Measurements from ENCODE around the gene ABCD1. TPM values are rescaled to one million over a fixed set of nuclear protein-coding genes. Genes with fewer than 3 reads are reported as not detected.

Gene ABCD1
- total and polyA plus RNA-seq, 4 donors: 4.0 to 10.8 (median 7.6) TPM

DNA sequence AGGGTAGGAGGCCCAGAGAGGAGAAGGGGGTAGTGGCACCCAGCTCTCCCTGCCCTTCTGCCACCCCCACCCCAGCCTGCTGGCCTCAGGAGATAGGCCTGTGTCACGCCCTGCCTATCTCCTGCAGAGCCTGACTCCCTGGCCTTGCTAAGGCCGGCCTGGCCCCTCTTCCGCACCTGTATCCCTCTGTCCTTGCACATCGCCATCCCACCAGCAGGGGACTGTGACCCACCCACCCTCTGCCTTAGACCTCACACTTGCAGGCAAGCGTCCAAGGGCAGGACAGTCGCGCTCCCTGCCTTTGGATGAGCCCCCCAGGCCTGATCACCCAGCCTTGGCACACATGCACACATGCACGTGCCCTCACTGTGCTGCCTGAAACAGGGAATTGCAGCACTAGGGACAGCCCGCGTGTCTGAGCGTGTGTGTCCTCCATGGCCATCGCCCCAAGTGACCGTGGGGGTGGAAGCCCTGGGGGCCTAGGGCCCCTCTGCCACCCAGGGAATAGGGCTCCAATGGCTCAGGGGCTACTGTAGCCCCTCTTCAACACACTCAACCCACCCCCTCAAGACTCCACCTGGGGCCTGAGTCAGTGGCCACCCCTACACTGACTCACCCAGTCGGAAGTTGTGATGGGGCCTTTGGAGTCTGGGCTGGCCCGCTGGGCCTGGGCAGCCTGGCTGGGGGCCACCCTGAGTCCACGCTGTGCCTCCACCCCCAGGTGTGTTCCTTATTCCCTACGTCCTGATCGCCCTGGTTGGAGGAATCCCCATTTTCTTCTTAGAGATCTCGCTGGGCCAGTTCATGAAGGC, 34.8 kb upstream of the ABCD1 start:
- Histone ChIP-seq H3K4me1 (ENCODE audit: control insufficient read depth in 4 of 4, insufficient read depth in 4 of 4, low read length in 3 of 4) (peaks cover 0 to 2% (median 0%) of the 10 kb centered on the region in 4 donors), H3K9me3 (ENCODE audit: control insufficient read depth in 4 of 4, low read length in 3 of 4) (no peaks in the 10 kb centered on the region), H3K27ac (ENCODE audit: low read depth in 1 of 2, low read length in 2 of 2) (no peak overlapping the region), H3K9ac (ENCODE audit: low read depth in 1 of 2, low read length in 2 of 2) (no peak overlapping the region), H3K27me3 (ENCODE audit: control insufficient read depth in 4 of 4, insufficient read depth in 4 of 4, low read length in 3 of 4) (peaks cover 0 to 5% (median 0%) of the 10 kb centered on the region in 4 donors), H3K36me3 (ENCODE audit: control insufficient read depth in 4 of 4, insufficient read depth in 3 of 4, low read depth in 1 of 4, low read length in 3 of 4) (no peaks in the 10 kb centered on the region), H3K4me3 (ENCODE audit: low read depth in 1 of 3, low read length in 3 of 3) (no peak overlapping the region)
- DNase-seq (ENCODE audit: low spot score): peak; percentile 61
- TF ChIP-seq RXRA (IDR thresholded peaks at IDR 0.05): no peak
- no peak for TF ChIP-seq RAD21 (IDR thresholded peaks at IDR 0.05)
- no peak for TF ChIP-seq HNF4G (IDR thresholded peaks at IDR 0.05)
- no peak for TF ChIP-seq GABPA (IDR thresholded peaks at IDR 0.05 in 1 of 2, conservative IDR thresholded peaks at IDR 0.05 in 1 of 2)
- no peak for TF ChIP-seq SP1 (IDR thresholded peaks at IDR 0.05)
- TF ChIP-seq, protein P1, sequence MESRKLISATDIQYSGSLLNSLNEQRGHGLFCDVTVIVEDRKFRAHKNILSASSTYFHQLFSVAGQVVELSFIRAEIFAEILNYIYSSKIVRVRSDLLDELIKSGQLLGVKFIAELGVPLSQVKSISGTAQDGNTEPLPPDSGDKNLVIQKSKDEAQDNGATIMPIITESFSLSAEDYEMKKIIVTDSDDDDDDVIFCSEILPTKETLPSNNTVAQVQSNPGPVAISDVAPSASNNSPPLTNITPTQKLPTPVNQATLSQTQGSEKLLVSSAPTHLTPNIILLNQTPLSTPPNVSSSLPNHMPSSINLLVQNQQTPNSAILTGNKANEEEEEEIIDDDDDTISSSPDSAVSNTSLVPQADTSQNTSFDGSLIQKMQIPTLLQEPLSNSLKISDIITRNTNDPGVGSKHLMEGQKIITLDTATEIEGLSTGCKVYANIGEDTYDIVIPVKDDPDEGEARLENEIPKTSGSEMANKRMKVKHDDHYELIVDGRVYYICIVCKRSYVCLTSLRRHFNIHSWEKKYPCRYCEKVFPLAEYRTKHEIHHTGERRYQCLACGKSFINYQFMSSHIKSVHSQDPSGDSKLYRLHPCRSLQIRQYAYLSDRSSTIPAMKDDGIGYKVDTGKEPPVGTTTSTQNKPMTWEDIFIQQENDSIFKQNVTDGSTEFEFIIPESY (IDR thresholded peaks at IDR 0.05): no peak
- no peak for TF ChIP-seq TAF1 (conservative IDR thresholded peaks at IDR 0.05)
- TF ChIP-seq NR2F2 (IDR thresholded peaks at IDR 0.05): no peak
- no peak for TF ChIP-seq JUND (IDR thresholded peaks at IDR 0.05)
- TF ChIP-seq, protein P2, sequence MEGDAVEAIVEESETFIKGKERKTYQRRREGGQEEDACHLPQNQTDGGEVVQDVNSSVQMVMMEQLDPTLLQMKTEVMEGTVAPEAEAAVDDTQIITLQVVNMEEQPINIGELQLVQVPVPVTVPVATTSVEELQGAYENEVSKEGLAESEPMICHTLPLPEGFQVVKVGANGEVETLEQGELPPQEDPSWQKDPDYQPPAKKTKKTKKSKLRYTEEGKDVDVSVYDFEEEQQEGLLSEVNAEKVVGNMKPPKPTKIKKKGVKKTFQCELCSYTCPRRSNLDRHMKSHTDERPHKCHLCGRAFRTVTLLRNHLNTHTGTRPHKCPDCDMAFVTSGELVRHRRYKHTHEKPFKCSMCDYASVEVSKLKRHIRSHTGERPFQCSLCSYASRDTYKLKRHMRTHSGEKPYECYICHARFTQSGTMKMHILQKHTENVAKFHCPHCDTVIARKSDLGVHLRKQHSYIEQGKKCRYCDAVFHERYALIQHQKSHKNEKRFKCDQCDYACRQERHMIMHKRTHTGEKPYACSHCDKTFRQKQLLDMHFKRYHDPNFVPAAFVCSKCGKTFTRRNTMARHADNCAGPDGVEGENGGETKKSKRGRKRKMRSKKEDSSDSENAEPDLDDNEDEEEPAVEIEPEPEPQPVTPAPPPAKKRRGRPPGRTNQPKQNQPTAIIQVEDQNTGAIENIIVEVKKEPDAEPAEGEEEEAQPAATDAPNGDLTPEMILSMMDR (IDR thresholded peaks at IDR 0.05; ENCODE audit: low read depth, low read length, missing input control): no peak
- 92% methylated on average over 19 of the region's 19 CpGs for WGBS

GRCh38 chrX:153690466-153690865, 34.2 kb upstream of the ABCD1 start:
- H3K9me3 ChIP-seq (ENCODE audit: control insufficient read depth in 4 of 4, low read length in 3 of 4): no peaks in the 10 kb centered on the region
- peaks cover 0 to 2% (median 0%) of the 10 kb centered on the region in 4 donors for H3K4me1 ChIP-seq (ENCODE audit: control insufficient read depth in 4 of 4, insufficient read depth in 4 of 4, low read length in 3 of 4)
- no peak for TF ChIP-seq NR2F2 (IDR thresholded peaks at IDR 0.05)
- TF ChIP-seq ATF3 (IDR thresholded peaks at IDR 0.05): no peak
- no peak for TF ChIP-seq FOXA2 (IDR thresholded peaks at IDR 0.05)
- no peak for TF ChIP-seq TAF1 (conservative IDR thresholded peaks at IDR 0.05)
- TF ChIP-seq, protein P3, sequence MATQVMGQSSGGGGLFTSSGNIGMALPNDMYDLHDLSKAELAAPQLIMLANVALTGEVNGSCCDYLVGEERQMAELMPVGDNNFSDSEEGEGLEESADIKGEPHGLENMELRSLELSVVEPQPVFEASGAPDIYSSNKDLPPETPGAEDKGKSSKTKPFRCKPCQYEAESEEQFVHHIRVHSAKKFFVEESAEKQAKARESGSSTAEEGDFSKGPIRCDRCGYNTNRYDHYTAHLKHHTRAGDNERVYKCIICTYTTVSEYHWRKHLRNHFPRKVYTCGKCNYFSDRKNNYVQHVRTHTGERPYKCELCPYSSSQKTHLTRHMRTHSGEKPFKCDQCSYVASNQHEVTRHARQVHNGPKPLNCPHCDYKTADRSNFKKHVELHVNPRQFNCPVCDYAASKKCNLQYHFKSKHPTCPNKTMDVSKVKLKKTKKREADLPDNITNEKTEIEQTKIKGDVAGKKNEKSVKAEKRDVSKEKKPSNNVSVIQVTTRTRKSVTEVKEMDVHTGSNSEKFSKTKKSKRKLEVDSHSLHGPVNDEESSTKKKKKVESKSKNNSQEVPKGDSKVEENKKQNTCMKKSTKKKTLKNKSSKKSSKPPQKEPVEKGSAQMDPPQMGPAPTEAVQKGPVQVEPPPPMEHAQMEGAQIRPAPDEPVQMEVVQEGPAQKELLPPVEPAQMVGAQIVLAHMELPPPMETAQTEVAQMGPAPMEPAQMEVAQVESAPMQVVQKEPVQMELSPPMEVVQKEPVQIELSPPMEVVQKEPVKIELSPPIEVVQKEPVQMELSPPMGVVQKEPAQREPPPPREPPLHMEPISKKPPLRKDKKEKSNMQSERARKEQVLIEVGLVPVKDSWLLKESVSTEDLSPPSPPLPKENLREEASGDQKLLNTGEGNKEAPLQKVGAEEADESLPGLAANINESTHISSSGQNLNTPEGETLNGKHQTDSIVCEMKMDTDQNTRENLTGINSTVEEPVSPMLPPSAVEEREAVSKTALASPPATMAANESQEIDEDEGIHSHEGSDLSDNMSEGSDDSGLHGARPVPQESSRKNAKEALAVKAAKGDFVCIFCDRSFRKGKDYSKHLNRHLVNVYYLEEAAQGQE (IDR thresholded peaks at IDR 0.05): no peak
- no peak for TF ChIP-seq GABPA (IDR thresholded peaks at IDR 0.05 in 1 of 2, conservative IDR thresholded peaks at IDR 0.05 in 1 of 2)
- no peak for TF ChIP-seq RAD21 (IDR thresholded peaks at IDR 0.05)
- TF ChIP-seq, protein P1 (IDR thresholded peaks at IDR 0.05): no peak
- TF ChIP-seq HNF4G (IDR thresholded peaks at IDR 0.05): no peak
- no peak for TF ChIP-seq SP1 (IDR thresholded peaks at IDR 0.05)
- TF ChIP-seq JUND (IDR thresholded peaks at IDR 0.05): no peak
- TF ChIP-seq, protein P2 (IDR thresholded peaks at IDR 0.05; ENCODE audit: low read depth, low read length, missing input control): no peak
- TF ChIP-seq FOXA1 (IDR thresholded peaks at IDR 0.05): no peak
- H3K9ac ChIP-seq (ENCODE audit: low read depth in 1 of 2, low read length in 2 of 2): no peak overlapping the region
- peaks cover 0 to 4% (median 0%) of the 10 kb centered on the region in 4 donors for H3K27me3 ChIP-seq (ENCODE audit: control insufficient read depth in 4 of 4, insufficient read depth in 4 of 4, low read length in 3 of 4)
- DNase-seq (ENCODE audit: low spot score): no peak
- WGBS: 80% methylated on average over 14 of the region's 14 CpGs
- no peak overlapping the region for H3K27ac ChIP-seq (ENCODE audit: low read depth in 1 of 2, low read length in 2 of 2)
- H3K36me3 ChIP-seq (ENCODE audit: control insufficient read depth in 4 of 4, insufficient read depth in 3 of 4, low read depth in 1 of 4, low read length in 3 of 4): no peaks in the 10 kb centered on the region
- no peak overlapping the region for H3K4me3 ChIP-seq (ENCODE audit: low read depth in 1 of 3, low read length in 3 of 3)

All from liver (tissue), 9 donors.